GM10248 (cell line): Measurements from ENCODE around the gene MEX3A.

Experiments
- CTCF ChIA-PET: fragments of 300-600 bp; sonication (Branson Sonifier 250); formaldehyde crosslinking; extraction: SDS; loops from one replicate; lab custom pipeline; 2021; ENCODE audit warnings: antibody characterized with exemption; lab: Yijun Ruan, JAX
- POLR2A ChIA-PET: fragments of 350-650 bp; sonication (Branson Sonifier 250); formaldehyde crosslinking; extraction: SDS; loops from one replicate; lab custom pipeline; 2020; ENCODE audit warnings: antibody characterized with exemption; lab: Yijun Ruan, JAX
- DNase-seq: peaks from one replicate; pipeline ENCODE4 v3.0.0; 2012; ENCODE audit errors: extremely low spot score
- TF ChIP-seq, protein P1 (sequence below): IDR thresholded peaks from 2 replicates; pipeline ENCODE4 v1.5.1; 2012; ENCODE audit warnings: mild to moderate bottlenecking, low read depth; ENCODE audit errors: extremely low read depth, missing control alignments, control extremely low read depth

The MEX3A gene

DNA sequence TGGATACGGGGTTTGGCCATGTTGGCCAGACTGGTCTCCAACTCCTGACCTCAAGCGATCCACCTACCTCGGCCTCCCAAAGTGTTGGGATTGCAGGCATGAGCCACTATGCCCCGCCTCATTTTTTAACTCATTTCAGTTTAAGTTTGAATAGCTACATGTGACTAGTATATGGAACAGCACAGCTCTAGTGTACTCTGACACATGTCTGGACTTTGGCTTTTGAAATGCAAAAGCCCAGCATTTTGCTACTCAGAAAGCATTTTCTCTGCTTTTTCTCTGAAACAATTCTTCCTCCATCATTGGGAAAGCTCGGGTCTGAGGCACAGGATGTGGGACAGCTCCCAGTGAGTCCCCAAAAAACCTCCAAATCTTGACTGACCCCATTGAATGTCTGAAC, 57.5 kb downstream of the MEX3A start:
- no peak for DNase-seq
- ChIA-PET CTCF (interaction anchor here (1.1 to 2.6 kb wide), 5 partner anchors 8 to 130 kb away, joined by 3 to 27 read pairs (median 5); no protein-coding TSS in a partner anchor), POLR2A (no interaction called here)
- TF ChIP-seq, protein P1, sequence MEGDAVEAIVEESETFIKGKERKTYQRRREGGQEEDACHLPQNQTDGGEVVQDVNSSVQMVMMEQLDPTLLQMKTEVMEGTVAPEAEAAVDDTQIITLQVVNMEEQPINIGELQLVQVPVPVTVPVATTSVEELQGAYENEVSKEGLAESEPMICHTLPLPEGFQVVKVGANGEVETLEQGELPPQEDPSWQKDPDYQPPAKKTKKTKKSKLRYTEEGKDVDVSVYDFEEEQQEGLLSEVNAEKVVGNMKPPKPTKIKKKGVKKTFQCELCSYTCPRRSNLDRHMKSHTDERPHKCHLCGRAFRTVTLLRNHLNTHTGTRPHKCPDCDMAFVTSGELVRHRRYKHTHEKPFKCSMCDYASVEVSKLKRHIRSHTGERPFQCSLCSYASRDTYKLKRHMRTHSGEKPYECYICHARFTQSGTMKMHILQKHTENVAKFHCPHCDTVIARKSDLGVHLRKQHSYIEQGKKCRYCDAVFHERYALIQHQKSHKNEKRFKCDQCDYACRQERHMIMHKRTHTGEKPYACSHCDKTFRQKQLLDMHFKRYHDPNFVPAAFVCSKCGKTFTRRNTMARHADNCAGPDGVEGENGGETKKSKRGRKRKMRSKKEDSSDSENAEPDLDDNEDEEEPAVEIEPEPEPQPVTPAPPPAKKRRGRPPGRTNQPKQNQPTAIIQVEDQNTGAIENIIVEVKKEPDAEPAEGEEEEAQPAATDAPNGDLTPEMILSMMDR = no peak
